ENCODE results near the gene SFI1.

The SFI1 gene

DNA sequence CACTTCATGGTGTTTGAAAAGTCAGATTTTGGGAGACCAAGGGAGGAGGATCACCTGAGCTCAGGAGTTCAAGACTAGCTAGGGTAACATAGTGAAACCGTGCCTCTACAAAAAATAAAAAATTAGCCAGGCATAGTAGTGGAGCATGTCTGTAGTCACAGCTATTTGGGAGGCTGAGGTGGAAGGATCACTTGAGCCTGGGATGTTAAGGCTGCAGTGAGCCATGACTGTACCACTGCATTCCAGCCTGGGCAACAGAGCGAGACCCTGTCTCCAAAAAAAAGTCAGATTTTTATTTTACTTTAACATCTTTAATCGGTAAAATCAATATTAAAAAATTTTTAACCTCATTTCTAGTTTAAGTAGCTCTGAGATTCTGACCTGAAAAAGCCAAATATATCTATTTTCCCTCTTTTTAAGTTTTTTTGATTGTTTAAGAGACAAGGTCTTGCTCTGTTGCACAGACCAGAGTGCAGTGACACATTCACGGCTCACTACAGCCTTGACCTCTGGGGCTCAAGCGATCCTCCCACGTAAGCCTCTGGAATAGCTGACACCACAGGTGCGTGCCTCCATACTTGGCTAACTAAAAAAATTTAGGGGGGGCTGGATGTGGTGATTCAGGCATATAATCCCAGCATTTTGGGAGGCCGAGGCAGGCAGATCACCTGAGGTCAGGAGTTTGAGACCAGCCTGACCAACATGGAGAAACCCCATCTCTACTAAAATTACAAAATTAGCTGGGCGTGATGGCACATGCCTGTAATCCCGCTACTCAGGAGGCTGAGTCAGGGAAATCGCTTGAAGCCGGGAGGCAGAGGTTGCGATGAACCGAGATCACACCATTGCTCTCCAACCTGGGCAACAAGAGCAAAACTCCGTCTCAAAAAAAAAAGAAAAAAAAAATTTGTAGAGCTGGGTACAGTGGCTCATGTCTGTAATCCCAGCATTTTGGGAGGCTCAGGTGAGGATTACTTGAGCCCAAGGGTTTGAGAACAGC is 48.4 kb downstream of the SFI1 start:
- TF ChIP-seq, protein P1, sequence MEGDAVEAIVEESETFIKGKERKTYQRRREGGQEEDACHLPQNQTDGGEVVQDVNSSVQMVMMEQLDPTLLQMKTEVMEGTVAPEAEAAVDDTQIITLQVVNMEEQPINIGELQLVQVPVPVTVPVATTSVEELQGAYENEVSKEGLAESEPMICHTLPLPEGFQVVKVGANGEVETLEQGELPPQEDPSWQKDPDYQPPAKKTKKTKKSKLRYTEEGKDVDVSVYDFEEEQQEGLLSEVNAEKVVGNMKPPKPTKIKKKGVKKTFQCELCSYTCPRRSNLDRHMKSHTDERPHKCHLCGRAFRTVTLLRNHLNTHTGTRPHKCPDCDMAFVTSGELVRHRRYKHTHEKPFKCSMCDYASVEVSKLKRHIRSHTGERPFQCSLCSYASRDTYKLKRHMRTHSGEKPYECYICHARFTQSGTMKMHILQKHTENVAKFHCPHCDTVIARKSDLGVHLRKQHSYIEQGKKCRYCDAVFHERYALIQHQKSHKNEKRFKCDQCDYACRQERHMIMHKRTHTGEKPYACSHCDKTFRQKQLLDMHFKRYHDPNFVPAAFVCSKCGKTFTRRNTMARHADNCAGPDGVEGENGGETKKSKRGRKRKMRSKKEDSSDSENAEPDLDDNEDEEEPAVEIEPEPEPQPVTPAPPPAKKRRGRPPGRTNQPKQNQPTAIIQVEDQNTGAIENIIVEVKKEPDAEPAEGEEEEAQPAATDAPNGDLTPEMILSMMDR (IDR thresholded peaks at IDR 0.05): no peak

DNA sequence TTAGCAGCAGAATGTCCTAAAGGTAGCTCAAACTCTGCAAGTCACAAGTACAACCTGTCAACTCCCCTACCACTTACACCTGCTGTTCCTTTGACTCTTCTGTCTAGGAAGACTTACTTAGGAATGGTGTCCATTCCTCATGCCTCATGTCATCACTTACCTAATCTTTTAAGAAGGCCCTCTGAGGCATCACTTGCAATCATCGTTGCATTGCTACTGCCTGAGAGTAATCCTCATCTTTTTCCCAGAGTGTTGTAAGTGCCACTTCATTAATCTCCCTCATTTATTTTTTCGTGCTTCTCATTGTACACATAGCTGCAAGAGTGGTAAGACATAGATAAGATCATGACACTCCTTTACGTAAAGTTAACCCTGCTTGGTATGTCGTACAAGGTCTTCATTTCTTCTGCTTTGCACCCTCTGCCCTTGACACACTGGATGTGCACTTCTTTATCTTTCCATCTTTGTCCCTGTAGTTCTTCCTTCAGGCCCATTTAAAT is 54.6 kb downstream of the SFI1 start:
- TF ChIP-seq, protein P1 (IDR thresholded peaks at IDR 0.05): no peak

DNA sequence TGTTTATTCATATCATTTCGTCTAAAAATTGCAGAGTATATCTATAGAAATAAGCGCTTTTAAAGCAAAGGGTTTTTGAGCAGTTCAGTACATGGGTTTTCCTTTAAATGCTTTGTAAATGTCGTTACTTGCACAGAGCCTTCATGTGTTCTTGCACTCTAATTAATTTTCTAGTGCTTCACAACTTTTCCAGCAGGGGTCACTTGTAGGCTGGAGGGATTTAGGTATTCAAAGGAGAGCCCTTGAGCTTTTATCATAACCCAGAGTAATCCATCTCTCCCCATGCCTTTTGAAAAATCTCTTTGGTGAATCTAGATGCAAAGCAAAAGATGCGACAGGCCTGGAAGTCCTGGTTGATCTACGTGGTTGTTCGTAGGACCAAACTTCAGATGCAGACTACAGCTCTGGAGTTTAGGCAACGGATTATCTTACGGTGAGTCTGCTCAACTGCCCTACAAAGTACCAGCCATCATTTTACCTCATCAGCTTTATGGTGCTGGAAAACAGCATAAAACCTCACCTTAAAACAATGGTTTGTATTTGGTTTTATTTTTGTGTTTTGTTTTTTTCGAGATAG is 60.4 kb downstream of the SFI1 start:
- TF ChIP-seq, protein P1 (IDR thresholded peaks at IDR 0.05): peak; percentile 63

DNA sequence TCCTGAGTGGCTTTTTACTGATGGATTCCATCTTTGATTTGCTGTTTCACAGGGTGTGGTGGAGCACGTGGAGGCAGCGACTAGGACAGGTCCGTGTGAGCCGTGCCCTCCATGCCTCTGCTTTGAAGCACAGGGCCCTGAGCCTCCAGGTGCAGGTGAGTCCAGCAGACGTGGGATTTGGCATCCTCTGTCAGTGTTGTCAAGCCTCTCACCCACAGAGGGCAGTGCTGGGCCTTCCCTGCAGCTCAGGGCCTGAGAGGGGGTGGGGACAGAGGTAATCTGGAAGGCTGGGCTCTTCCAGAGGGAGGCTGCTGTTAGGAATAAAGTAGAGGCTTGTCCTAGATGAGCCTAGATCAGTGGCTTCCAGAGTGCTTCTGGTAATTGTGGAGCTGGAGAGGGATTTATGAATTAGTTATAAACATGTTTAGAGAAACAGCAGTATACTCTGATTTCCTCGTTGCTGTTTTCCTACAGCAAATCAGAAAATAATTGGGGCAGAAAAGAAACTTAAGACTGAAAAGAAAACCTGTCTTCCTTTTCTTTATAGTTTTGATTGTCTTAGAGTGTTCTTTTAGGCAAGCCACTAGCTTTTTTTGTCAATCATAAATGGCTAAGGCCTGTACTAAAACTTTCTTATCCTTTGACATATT is 65.0 kb downstream of the SFI1 start:
- TF ChIP-seq, protein P1 (IDR thresholded peaks at IDR 0.05): peak; percentile 86

DNA sequence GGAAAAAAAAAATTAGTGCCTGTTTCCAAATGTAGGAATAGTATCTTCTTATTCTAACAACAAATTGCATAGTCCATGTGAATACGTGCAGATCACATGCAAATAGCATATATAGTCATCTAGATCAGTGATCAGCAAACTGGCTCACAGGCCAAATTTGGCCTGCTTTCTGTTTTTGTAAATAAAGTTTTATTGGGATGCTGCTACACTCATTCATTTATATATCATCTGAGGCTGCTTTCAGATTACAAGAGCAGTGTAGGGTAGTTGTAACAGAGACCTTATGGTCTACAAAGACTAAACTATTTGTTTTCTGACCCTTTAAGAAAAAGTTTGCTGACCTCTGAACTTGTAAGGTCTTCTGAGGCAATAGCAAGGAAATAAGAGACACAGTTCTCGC is 65.6 kb downstream of the SFI1 start:
- TF ChIP-seq, protein P1 (IDR thresholded peaks at IDR 0.05): no peak

DNA sequence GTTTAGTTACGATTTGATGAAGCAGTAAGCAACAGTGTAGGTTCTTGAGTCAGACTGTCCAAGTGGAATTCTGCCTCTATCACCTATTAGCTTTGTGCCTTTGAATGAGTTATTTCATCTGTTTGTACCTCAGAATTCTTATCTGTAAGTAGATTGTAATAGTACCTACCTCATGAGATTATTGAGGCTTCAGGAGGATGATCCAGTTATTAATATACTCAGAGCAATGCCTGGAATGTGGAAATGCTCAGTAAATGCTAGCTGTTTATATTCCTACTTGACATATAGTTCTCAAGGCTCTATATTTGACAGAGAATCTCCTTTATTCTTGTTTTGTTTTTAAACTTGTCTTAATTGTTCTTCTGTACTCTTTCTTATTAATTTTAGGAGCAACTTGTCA is 70.1 kb downstream of the SFI1 start:
- TF ChIP-seq, protein P1 (IDR thresholded peaks at IDR 0.05): no peak

DNA sequence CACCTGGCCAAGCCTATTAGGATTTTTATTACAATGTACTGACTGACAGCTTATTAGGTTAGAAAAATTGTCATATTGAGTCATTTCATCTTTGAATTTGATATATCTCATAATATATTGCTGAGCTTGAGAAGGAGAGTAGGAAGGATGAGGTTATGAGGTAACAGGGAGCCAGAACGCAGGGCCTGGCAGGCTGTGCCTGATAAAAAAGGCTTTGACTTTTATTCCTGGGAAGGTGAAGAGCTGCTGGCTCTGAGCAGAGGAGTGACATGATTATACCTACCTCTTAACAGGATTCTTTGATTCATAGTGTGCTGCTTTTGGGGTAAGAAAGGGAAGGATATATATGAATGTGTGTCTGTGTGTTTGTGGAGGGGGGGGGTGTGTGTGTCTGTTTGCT is 70.9 kb downstream of the SFI1 start:
- TF ChIP-seq, protein P1 (IDR thresholded peaks at IDR 0.05): no peak

Data from LNCAP (cell line).